HG02938 (cell line): ENCODE data around the gene DOK3.

Experiments used
- ATAC-seq: cut with Tn5 transposase; IDR thresholded peaks from one replicate; pipeline ENCODE4 v1.9.1; 2021; ENCODE audit warnings: mild to moderate bottlenecking, moderate library complexity; ENCODE audit not compliant: unreplicated experiment

Gene DOK3

GRCh38 chr5:177452688-177453638 is 56.7 kb downstream of the DOK3 start:
- ATAC-seq = no peak
